WTC11 (cell line): ENCODE measurements around the gene ZNF174. TPM values are rescaled to one million over a fixed set of nuclear protein-coding genes. Genes with fewer than 3 reads are reported as not detected.

ENCODE experiments used
- ATAC-seq: fragments of 200-7000 bp; cut with Tn5 transposase; 2 replicates; pipeline ENCODE4 v1.10.0; 2021; ENCODE audit warnings: mild to moderate bottlenecking, moderate library complexity
- CTCF ChIA-PET: fragments of 300-600 bp; sonication (Branson Sonifier 250); formaldehyde crosslinking; loops from one replicate; lab custom pipeline; 2021; ENCODE audit warnings: antibody characterized with exemption; lab: Charles Lee
- POLR2A ChIA-PET: fragments of 350-600 bp; sonication (Branson Sonifier 250); formaldehyde crosslinking; loops from one replicate; lab custom pipeline; 2021; ENCODE audit warnings: antibody characterized with exemption; lab: Charles Lee
- DNase-seq: peaks from one replicate; pipeline ENCODE4 v3.0.0; 2021; ENCODE audit warnings: low spot score
- H3K27ac Mint-ChIP-seq: 2 replicates; pipeline ENCODE4 v1.8.0; 2021; ENCODE audit warnings: mixed read lengths
- H3K27me3 Mint-ChIP-seq: 2 replicates; pipeline ENCODE4 v1.8.0; 2021; ENCODE audit warnings: low read depth, mild to moderate bottlenecking, moderate library complexity, mixed read lengths
- H3K36me3 Mint-ChIP-seq: 2 replicates; pipeline ENCODE4 v1.8.0; 2021; ENCODE audit warnings: mixed read lengths
- H3K4me1 Mint-ChIP-seq: 2 replicates; pipeline ENCODE4 v1.8.0; 2022; ENCODE audit warnings: mixed read lengths
- H3K4me3 Mint-ChIP-seq: 2 replicates; pipeline ENCODE4 v1.8.0; 2021; ENCODE audit warnings: mild to moderate bottlenecking, moderate library complexity, mixed read lengths
- H3K9me3 Mint-ChIP-seq: 2 replicates; pipeline ENCODE4 v1.8.0; 2021; ENCODE audit warnings: mixed read lengths
- CREB1 ChIP-seq: sonication (generic); formaldehyde crosslinking; IDR thresholded peaks from 2 replicates; pipeline ENCODE4 v1.8.0; 2023; ENCODE audit warnings: mild to moderate bottlenecking, missing genetic modification reagents
- CREM ChIP-seq: sonication (generic); formaldehyde crosslinking; IDR thresholded peaks from 2 replicates; pipeline ENCODE4 v1.8.1; 2022; ENCODE audit warnings: mild to moderate bottlenecking, missing genetic modification reagents, moderate library complexity
- ESRRA ChIP-seq: sonication (generic); formaldehyde crosslinking; IDR thresholded peaks from 2 replicates; pipeline ENCODE4 v1.8.1; 2022; ENCODE audit warnings: mild to moderate bottlenecking, missing genetic modification reagents, borderline replicate concordance
- ETV6 ChIP-seq: sonication (generic); formaldehyde crosslinking; IDR thresholded peaks from 2 replicates; pipeline ENCODE4 v1.8.1; 2022; ENCODE audit warnings: mild to moderate bottlenecking, missing genetic modification reagents
- FOXK1 ChIP-seq: sonication (generic); formaldehyde crosslinking; IDR thresholded peaks from 2 replicates; pipeline ENCODE4 v1.8.0; 2022; ENCODE audit warnings: mild to moderate bottlenecking, moderate library complexity, missing genetic modification reagents
- FOXP1 ChIP-seq: sonication (generic); formaldehyde crosslinking; IDR thresholded peaks from 2 replicates; pipeline ENCODE4 v1.8.0; 2022; ENCODE audit warnings: missing genetic modification reagents, mild to moderate bottlenecking, moderate library complexity, borderline replicate concordance
- GABPB1 ChIP-seq: sonication (generic); formaldehyde crosslinking; IDR thresholded peaks from 2 replicates; pipeline ENCODE4 v1.8.1; 2023; ENCODE audit warnings: mild to moderate bottlenecking, missing genetic modification reagents
- GRHL2 ChIP-seq: fragments of 250-450 bp; sonication (Bioruptor Pico); IDR thresholded peaks from 2 replicates; pipeline ENCODE4 v1.8.0; 2022; ENCODE audit warnings: mild to moderate bottlenecking, moderate library complexity; ENCODE audit not compliant: insufficient replicate concordance, severe bottlenecking
- HMGA2 ChIP-seq: fragments of 250-450 bp; sonication (Bioruptor Pico); IDR thresholded peaks from 2 replicates; pipeline ENCODE4 v1.4.0; 2021; ENCODE audit warnings: mild to moderate bottlenecking, moderate library complexity
- IRF2 ChIP-seq: sonication (generic); formaldehyde crosslinking; IDR thresholded peaks from 2 replicates; pipeline ENCODE4 v1.8.0; 2022; ENCODE audit warnings: low read depth, missing genetic modification reagents, borderline replicate concordance
- MXD4 ChIP-seq: fragments of 250-450 bp; sonication (Bioruptor Pico); IDR thresholded peaks from 2 replicates; pipeline ENCODE4 v1.8.0; 2021; ENCODE audit warnings: mild to moderate bottlenecking, moderate library complexity, borderline replicate concordance
- MYBL2 ChIP-seq: sonication (generic); formaldehyde crosslinking; IDR thresholded peaks from 2 replicates; pipeline ENCODE4 v1.8.1; 2023; ENCODE audit warnings: mild to moderate bottlenecking, moderate library complexity, missing genetic modification reagents
- NFE2L1 ChIP-seq: sonication (generic); formaldehyde crosslinking; IDR thresholded peaks from 2 replicates; pipeline ENCODE4 v1.8.1; 2023; ENCODE audit warnings: missing genetic modification reagents
- NR1H2 ChIP-seq: sonication (generic); formaldehyde crosslinking; IDR thresholded peaks from 2 replicates; pipeline ENCODE4 v1.9.0; 2021; ENCODE audit warnings: mild to moderate bottlenecking, moderate library complexity, missing genetic modification reagents
- NR3C1 ChIP-seq: sonication (generic); formaldehyde crosslinking; conservative IDR thresholded peaks from 2 replicates; pipeline ENCODE4 v1.8.1; 2023; ENCODE audit warnings: low read depth, mild to moderate bottlenecking, missing genetic modification reagents
- RORB ChIP-seq: fragments of 250-450 bp; sonication (Bioruptor Pico); IDR thresholded peaks from 2 replicates; pipeline ENCODE4 v1.9.0; 2021; ENCODE audit warnings: mild to moderate bottlenecking
- SP1 ChIP-seq: sonication (generic); formaldehyde crosslinking; conservative IDR thresholded peaks from 2 replicates; pipeline ENCODE4 v1.8.1; 2022; ENCODE audit warnings: missing genetic modification reagents
- TCF7 ChIP-seq: sonication (generic); formaldehyde crosslinking; IDR thresholded peaks from 2 replicates; pipeline ENCODE4 v1.8.0; 2022; ENCODE audit warnings: mild to moderate bottlenecking, low read depth, missing genetic modification reagents, moderate library complexity
- TEAD4 ChIP-seq: sonication (generic); formaldehyde crosslinking; IDR thresholded peaks from 2 replicates; pipeline ENCODE4 v1.8.0; 2022; ENCODE audit warnings: mild to moderate bottlenecking, missing genetic modification reagents
- TP53 ChIP-seq: sonication (generic); formaldehyde crosslinking; IDR thresholded peaks from 2 replicates; pipeline ENCODE4 v1.8.1; 2023; ENCODE audit warnings: mild to moderate bottlenecking, missing genetic modification reagents
- ZBTB21 ChIP-seq: sonication (generic); formaldehyde crosslinking; IDR thresholded peaks from 2 replicates; pipeline ENCODE4 v1.8.1; 2023; ENCODE audit warnings: mild to moderate bottlenecking, missing genetic modification reagents, borderline replicate concordance
- ZNF232 ChIP-seq: sonication (generic); formaldehyde crosslinking; IDR thresholded peaks from 2 replicates; pipeline ENCODE4 v1.8.0; 2022; ENCODE audit warnings: mild to moderate bottlenecking, missing genetic modification reagents
- ZNF263 ChIP-seq: sonication (generic); formaldehyde crosslinking; IDR thresholded peaks from 2 replicates; pipeline ENCODE4 v1.8.1; 2022; ENCODE audit warnings: low read depth, mild to moderate bottlenecking, moderate library complexity, missing genetic modification reagents
- total RNA-seq: library from RNA; stranded (reverse); gene quantifications from 3 replicates; pipeline ENCODE4 v1.2.3, GENCODE V29; 2021
- TF ChIP-seq, protein P1 (sequence below): sonication (generic); formaldehyde crosslinking; IDR thresholded peaks from 2 replicates; pipeline ENCODE4 v1.8.1; 2022; ENCODE audit warnings: low read depth, missing genetic modification reagents, borderline replicate concordance
- TF ChIP-seq, protein P2 (sequence below): sonication (generic); formaldehyde crosslinking; IDR thresholded peaks from 2 replicates; pipeline ENCODE4 v1.8.1; 2022; ENCODE audit warnings: missing genetic modification reagents, borderline replicate concordance
- TF ChIP-seq, protein P3 (sequence below): fragments of 200-600 bp; IDR thresholded peaks from 2 replicates; pipeline ENCODE4 v1.8.0; 2022; ENCODE audit warnings: antibody characterized with exemption
- TF ChIP-seq, protein P4 (sequence below): fragments of 250-450 bp; sonication (Bioruptor Pico); IDR thresholded peaks from 2 replicates; pipeline ENCODE4 v1.9.0; 2021; ENCODE audit warnings: mild to moderate bottlenecking, borderline replicate concordance
- TF ChIP-seq, protein P5 (sequence below): fragments of 250-450 bp; sonication (Bioruptor Pico); IDR thresholded peaks from 2 replicates; pipeline ENCODE4 v1.9.0; 2021; ENCODE audit warnings: mild to moderate bottlenecking

The ZNF174 gene
- total RNA-seq, 1 experiment from 2014 or later: 13.8 TPM

DNA sequence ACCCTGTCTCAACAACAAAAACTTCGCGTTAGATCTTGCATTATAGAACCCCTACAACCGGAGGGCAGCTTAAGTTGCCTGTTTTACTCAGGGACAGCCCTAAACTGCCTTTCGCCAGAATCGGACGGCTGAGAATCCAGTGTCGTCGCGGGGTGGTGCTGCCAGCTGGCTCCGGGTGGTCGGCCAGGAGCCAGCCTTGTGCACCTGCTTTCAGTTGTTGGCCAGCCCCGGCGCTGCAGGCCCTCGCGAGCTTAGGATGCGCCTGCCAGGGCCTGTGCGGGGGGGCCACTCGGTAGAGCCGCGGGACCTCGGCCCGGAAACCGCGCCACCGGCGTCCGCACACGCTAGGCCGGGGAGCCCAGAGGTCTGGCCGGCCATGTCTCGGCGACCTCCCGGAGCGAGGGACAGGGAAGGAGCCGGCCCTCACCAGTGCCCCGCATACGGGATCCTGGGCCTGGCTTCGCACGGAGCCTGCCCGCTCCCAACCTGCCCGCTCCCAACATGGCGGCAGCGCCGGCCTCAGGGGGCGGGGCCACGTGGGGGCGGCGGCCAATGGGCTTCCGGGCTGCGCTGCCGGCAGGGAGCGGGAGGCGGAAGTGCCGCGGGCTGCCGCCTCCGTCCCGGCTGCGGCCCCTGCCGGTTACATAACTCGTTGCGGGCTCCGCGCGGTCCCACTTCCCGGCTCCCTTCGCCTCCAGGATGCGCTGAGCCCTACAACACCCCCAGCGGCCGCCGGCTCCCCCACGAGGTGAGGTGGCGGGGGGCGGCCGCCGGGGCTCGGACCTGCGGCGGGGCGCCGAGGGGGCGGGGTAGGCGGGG, 56.6 kb downstream of the ZNF174 start:
- Mint-ChIP-seq H3K9me3 (no peaks in the 10 kb centered on the region), H3K36me3 (no peaks in the 10 kb centered on the region), H3K27ac (peak overlapping the region; percentile 96), H3K27me3 (no peaks in the 10 kb centered on the region; the same call in 1 of the 2 replicates), H3K4me1 (peaks cover 37% of the 10 kb centered on the region), H3K4me3 (peak overlapping the region; percentile 74)
- ChIA-PET POLR2A (interaction anchor here (0.6 to 0.8 kb wide), 4 partner anchors 14 to 322 kb away, joined by 3 to 4 read pairs (median 4); partner anchors contain the start of genes NAA60, ZNF174 and ZNF597), CTCF (interaction anchor here (0.6 to 1.0 kb wide), 4 partner anchors 14 to 57 kb away, joined by 3 to 6 read pairs (median 4); partner anchors contain the start of genes CLUAP1, NAA60, ZNF174 and ZNF597)
- DNase-seq: peak; percentile 91
- ATAC-seq: peak; percentile 86
- TF ChIP-seq, protein P1, sequence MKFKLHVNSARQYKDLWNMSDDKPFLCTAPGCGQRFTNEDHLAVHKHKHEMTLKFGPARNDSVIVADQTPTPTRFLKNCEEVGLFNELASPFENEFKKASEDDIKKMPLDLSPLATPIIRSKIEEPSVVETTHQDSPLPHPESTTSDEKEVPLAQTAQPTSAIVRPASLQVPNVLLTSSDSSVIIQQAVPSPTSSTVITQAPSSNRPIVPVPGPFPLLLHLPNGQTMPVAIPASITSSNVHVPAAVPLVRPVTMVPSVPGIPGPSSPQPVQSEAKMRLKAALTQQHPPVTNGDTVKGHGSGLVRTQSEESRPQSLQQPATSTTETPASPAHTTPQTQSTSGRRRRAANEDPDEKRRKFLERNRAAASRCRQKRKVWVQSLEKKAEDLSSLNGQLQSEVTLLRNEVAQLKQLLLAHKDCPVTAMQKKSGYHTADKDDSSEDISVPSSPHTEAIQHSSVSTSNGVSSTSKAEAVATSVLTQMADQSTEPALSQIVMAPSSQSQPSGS: peak; percentile 62; the same call in 1 of the 2 replicates
- TF ChIP-seq GABPB1 (CRISPR knock-in tag) (peak; percentile 60; the same call in 1 of the 2 replicates), FOXP1 (peak; percentile 88), NR1H2 (CRISPR knock-in tag) (no peak; the same call in 1 of the 2 replicates), GRHL2 (CRISPR knock-in tag) (no peak), NFE2L1 (CRISPR knock-in tag) (no peak), MYBL2 (peak; percentile 55; the same call in 1 of the 2 replicates), IRF2 (no peak), ZNF232 (CRISPR knock-in tag) (peak; percentile 79; the same call in 1 of the 2 replicates), NR3C1 (CRISPR knock-in tag) (no peak), CREB1 (no peak), SP1 (CRISPR knock-in tag) (peak; percentile 99), CREM (CRISPR knock-in tag) (peak; percentile 49; the same call in 1 of the 2 replicates), ZNF263 (CRISPR knock-in tag) (no peak), RORB (CRISPR knock-in tag) (no peak), ESRRA (no peak; the same call in 1 of the 2 replicates), TP53 (CRISPR knock-in tag) (no peak), ZBTB21 (no peak), TEAD4 (CRISPR knock-in tag) (peak; percentile 12; the same call in 1 of the 2 replicates), ETV6 (CRISPR knock-in tag) (peak; percentile 55; the same call in 1 of the 2 replicates), HMGA2 (CRISPR knock-in tag) (no peak), FOXK1 (CRISPR knock-in tag) (no peak), MXD4 (CRISPR knock-in tag) (no peak), TCF7 (CRISPR knock-in tag) (no peak)
- TF ChIP-seq, protein P2, sequence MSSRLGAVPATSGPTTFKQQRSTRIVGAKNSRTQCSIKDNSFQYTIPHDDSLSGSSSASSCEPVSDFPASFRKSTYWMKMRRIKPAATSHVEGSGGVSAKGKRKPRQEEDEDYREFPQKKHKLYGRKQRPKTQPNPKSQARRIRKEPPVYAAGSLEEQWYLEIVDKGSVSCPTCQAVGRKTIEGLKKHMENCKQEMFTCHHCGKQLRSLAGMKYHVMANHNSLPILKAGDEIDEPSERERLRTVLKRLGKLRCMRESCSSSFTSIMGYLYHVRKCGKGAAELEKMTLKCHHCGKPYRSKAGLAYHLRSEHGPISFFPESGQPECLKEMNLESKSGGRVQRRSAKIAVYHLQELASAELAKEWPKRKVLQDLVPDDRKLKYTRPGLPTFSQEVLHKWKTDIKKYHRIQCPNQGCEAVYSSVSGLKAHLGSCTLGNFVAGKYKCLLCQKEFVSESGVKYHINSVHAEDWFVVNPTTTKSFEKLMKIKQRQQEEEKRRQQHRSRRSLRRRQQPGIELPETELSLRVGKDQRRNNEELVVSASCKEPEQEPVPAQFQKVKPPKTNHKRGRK (CRISPR knock-in tag): no peak
- TF ChIP-seq, protein P3, sequence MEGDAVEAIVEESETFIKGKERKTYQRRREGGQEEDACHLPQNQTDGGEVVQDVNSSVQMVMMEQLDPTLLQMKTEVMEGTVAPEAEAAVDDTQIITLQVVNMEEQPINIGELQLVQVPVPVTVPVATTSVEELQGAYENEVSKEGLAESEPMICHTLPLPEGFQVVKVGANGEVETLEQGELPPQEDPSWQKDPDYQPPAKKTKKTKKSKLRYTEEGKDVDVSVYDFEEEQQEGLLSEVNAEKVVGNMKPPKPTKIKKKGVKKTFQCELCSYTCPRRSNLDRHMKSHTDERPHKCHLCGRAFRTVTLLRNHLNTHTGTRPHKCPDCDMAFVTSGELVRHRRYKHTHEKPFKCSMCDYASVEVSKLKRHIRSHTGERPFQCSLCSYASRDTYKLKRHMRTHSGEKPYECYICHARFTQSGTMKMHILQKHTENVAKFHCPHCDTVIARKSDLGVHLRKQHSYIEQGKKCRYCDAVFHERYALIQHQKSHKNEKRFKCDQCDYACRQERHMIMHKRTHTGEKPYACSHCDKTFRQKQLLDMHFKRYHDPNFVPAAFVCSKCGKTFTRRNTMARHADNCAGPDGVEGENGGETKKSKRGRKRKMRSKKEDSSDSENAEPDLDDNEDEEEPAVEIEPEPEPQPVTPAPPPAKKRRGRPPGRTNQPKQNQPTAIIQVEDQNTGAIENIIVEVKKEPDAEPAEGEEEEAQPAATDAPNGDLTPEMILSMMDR: no peak
- TF ChIP-seq, protein P4, sequence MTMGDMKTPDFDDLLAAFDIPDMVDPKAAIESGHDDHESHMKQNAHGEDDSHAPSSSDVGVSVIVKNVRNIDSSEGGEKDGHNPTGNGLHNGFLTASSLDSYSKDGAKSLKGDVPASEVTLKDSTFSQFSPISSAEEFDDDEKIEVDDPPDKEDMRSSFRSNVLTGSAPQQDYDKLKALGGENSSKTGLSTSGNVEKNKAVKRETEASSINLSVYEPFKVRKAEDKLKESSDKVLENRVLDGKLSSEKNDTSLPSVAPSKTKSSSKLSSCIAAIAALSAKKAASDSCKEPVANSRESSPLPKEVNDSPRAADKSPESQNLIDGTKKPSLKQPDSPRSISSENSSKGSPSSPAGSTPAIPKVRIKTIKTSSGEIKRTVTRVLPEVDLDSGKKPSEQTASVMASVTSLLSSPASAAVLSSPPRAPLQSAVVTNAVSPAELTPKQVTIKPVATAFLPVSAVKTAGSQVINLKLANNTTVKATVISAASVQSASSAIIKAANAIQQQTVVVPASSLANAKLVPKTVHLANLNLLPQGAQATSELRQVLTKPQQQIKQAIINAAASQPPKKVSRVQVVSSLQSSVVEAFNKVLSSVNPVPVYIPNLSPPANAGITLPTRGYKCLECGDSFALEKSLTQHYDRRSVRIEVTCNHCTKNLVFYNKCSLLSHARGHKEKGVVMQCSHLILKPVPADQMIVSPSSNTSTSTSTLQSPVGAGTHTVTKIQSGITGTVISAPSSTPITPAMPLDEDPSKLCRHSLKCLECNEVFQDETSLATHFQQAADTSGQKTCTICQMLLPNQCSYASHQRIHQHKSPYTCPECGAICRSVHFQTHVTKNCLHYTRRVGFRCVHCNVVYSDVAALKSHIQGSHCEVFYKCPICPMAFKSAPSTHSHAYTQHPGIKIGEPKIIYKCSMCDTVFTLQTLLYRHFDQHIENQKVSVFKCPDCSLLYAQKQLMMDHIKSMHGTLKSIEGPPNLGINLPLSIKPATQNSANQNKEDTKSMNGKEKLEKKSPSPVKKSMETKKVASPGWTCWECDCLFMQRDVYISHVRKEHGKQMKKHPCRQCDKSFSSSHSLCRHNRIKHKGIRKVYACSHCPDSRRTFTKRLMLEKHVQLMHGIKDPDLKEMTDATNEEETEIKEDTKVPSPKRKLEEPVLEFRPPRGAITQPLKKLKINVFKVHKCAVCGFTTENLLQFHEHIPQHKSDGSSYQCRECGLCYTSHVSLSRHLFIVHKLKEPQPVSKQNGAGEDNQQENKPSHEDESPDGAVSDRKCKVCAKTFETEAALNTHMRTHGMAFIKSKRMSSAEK (CRISPR knock-in tag): no peak
- TF ChIP-seq, protein P5, sequence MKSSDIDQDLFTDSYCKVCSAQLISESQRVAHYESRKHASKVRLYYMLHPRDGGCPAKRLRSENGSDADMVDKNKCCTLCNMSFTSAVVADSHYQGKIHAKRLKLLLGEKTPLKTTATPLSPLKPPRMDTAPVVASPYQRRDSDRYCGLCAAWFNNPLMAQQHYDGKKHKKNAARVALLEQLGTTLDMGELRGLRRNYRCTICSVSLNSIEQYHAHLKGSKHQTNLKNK (CRISPR knock-in tag): no peak
